HG02852 (cell line): ENCODE measurements around the gene EIF4E.

Experiments used
- ATAC-seq: cut with Tn5 transposase; IDR thresholded peaks from one replicate; pipeline ENCODE4 v1.9.1; 2021; ENCODE audit warnings: mild to moderate bottlenecking, moderate library complexity; ENCODE audit not compliant: unreplicated experiment

The EIF4E gene

GRCh38 chr4:98928505-98929340 is at the start of gene EIF4E:
Gene EIF4E (minus strand): TSS chr4:98929133. CDS start chr4:98929112, 21 bp downstream.
- ATAC-seq: peak; percentile 69

GRCh38 chr4:98977557-98977956 is 48.6 kb upstream of the EIF4E start:
- no peak for ATAC-seq

- ATAC-seq: no peak
Measured at GRCh38 chr4:98976716-98977115, 47.8 kb upstream of the EIF4E start.

GRCh38 chr4:98969878-98970785 is 41.2 kb upstream of the EIF4E start:
- no peak for ATAC-seq

GRCh38 chr4:98967786-98968329 is 38.9 kb upstream of the EIF4E start:
- no peak for ATAC-seq

GRCh38 chr4:98966926-98967325 is 38.0 kb upstream of the EIF4E start:
- no peak for ATAC-seq

- ATAC-seq: no peak
Measured at GRCh38 chr4:98963538-98964433, 34.9 kb upstream of the EIF4E start.

- no peak for ATAC-seq
Measured at GRCh38 chr4:98961770-98962169, 32.8 kb upstream of the EIF4E start.

- ATAC-seq: no peak
Measured at GRCh38 chr4:98959411-98959810, 30.5 kb upstream of the EIF4E start.

GRCh38 chr4:98958065-98958464 is 29.1 kb upstream of the EIF4E start:
- no peak for ATAC-seq

- ATAC-seq: no peak
Measured at GRCh38 chr4:98955229-98955628, 26.3 kb upstream of the EIF4E start.

- ATAC-seq: no peak
Measured at GRCh38 chr4:98951710-98952109, 22.8 kb upstream of the EIF4E start.

- no peak for ATAC-seq
Measured at GRCh38 chr4:98950925-98951324, 22.0 kb upstream of the EIF4E start.

GRCh38 chr4:98946359-98946758 is 17.4 kb upstream of the EIF4E start:
- ATAC-seq: no peak

GRCh38 chr4:98945297-98945850 is 16.4 kb upstream of the EIF4E start:
- ATAC-seq: peak; percentile 87

GRCh38 chr4:98939892-98940298 is 11.0 kb upstream of the EIF4E start:
- peak; percentile 46 for ATAC-seq

GRCh38 chr4:98939438-98939837 is 10.5 kb upstream of the EIF4E start:
- ATAC-seq: peak; percentile 65

- ATAC-seq: no peak
Measured at GRCh38 chr4:98937986-98938720, 9.2 kb upstream of the EIF4E start.

GRCh38 chr4:98935633-98936032 is 6.7 kb upstream of the EIF4E start:
- ATAC-seq: no peak
